Peyer's patch (tissue), 4 donors: ENCODE data around the gene KLHL29.

Experiments used
- POLR2A ChIP-seq, 2 donors: fragments of 450-650 bp; IDR thresholded peaks; one replicate each; pipeline ENCODE4 v1.5.1; 2017; ENCODE audit warnings: antibody characterized with exemption in 2 of 2, mild to moderate bottlenecking in 2 of 2, moderate library complexity in 2 of 2
- TF ChIP-seq, protein P1 (sequence below), 6 experiments: fragments of 450-650 bp in 4 of 6; fragments of 200-600 bp in 2 of 6; sonication (generic) in 1 of 6; IDR thresholded peaks; one replicate each; pipeline ENCODE4 v1.5.1; 2017 to 2019; ENCODE audit warnings: antibody characterized with exemption in 6 of 6, mild to moderate bottlenecking in 3 of 6, moderate library complexity in 1 of 6

DNA sequence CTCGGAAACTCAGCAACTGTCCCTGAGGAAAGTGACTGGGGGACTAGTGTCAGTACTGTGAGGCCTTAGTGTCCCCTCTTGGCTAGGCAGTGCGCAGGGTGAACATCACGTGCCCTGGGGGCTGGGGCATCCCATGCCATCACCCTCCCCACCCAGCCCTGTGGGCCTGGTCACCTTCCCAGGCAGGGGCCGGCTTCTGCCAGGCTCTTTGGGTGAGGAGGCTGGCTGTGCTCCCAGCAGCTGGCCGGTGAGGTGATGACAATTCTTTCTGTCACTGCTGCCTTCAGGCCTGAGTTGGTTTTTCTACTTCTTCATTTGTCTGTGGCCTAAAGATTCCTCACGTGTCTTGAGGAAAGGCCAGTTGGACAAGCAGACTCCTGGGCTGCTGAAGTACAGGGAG is 180.8 kb downstream of the KLHL29 start:
- no peak for TF ChIP-seq POLR2A (IDR thresholded peaks at IDR 0.05)
- TF ChIP-seq, protein P1, sequence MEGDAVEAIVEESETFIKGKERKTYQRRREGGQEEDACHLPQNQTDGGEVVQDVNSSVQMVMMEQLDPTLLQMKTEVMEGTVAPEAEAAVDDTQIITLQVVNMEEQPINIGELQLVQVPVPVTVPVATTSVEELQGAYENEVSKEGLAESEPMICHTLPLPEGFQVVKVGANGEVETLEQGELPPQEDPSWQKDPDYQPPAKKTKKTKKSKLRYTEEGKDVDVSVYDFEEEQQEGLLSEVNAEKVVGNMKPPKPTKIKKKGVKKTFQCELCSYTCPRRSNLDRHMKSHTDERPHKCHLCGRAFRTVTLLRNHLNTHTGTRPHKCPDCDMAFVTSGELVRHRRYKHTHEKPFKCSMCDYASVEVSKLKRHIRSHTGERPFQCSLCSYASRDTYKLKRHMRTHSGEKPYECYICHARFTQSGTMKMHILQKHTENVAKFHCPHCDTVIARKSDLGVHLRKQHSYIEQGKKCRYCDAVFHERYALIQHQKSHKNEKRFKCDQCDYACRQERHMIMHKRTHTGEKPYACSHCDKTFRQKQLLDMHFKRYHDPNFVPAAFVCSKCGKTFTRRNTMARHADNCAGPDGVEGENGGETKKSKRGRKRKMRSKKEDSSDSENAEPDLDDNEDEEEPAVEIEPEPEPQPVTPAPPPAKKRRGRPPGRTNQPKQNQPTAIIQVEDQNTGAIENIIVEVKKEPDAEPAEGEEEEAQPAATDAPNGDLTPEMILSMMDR (IDR thresholded peaks at IDR 0.05) = no peak
